ENCODE results near the gene GNA14.

- TF ChIP-seq CTCF (IDR thresholded peaks at IDR 0.05) (no peak), POLR2A (IDR thresholded peaks at IDR 0.05) (no peak), EP300 (IDR thresholded peaks at IDR 0.05) (no peak), POLR2AphosphoS5 (IDR thresholded peaks at IDR 0.05) (no peak)
These were observed 218.2 kb downstream of the GNA14 start for GRCh38 chr9:77429928-77430327.
